ENCODE measurements around the gene CCDC68.

Gene CCDC68

GRCh38 chr18:55001394-55002024 lies 42.2 kb upstream of the CCDC68 start:
- TF ChIP-seq EZH2phosphoT487 (IDR thresholded peaks at IDR 0.05; ENCODE audit: low read length) (no peak), EZH2 (optimal IDR thresholded peaks at IDR 0.05; ENCODE audit: low read depth, low read length) (no peak), CTCF (IDR thresholded peaks at IDR 0.05; ENCODE audit: low read length) (no peak)
- Histone ChIP-seq H3K9me3 (replicated peaks; ENCODE audit: insufficient read depth, low read length) (no peaks in the 10 kb centered on the region), H4K20me1 (ENCODE audit: insufficient read depth, low read length) (no peaks in the 10 kb centered on the region), H3K4me1 (ENCODE audit: low read length) (no peaks in the 10 kb centered on the region), H3K36me3 (replicated peaks; ENCODE audit: insufficient read depth, low read length) (no peaks in the 10 kb centered on the region), H3K9me2 (replicated peaks; ENCODE audit: insufficient read depth, low read length) (no peaks in the 10 kb centered on the region), H3K79me2 (ENCODE audit: low read length) (no peaks in the 10 kb centered on the region), H3K27me3 (replicated peaks; ENCODE audit: insufficient read depth, low read length) (no peaks in the 10 kb centered on the region), H3K4me2 (ENCODE audit: low read depth, low read length) (no peak overlapping the region), H3K9ac (ENCODE audit: low read length) (no peak overlapping the region), H3K27ac (ENCODE audit: low read length) (no peak overlapping the region), H3K4me3 (ENCODE audit: low read length) (no peak overlapping the region), H2AFZ (ENCODE audit: low read length) (no peak overlapping the region), H3F3A (ENCODE audit: insufficient read depth, low read length) (no peaks in the 10 kb centered on the region)
- DNase-seq, result no peak

GRCh38 chr18:55000529-55000928 lies 41.3 kb upstream of the CCDC68 start:
- Histone ChIP-seq H4K20me1 (ENCODE audit: insufficient read depth, low read length) (no peaks in the 10 kb centered on the region), H3K4me3 (ENCODE audit: low read length) (no peak overlapping the region), H3K27me3 (replicated peaks; ENCODE audit: insufficient read depth, low read length) (no peaks in the 10 kb centered on the region), H3K9me3 (replicated peaks; ENCODE audit: insufficient read depth, low read length) (no peaks in the 10 kb centered on the region), H3K4me2 (ENCODE audit: low read depth, low read length) (no peak overlapping the region), H3K4me1 (ENCODE audit: low read length) (no peaks in the 10 kb centered on the region), H3K27ac (ENCODE audit: low read length) (no peak overlapping the region), H3K9me2 (replicated peaks; ENCODE audit: insufficient read depth, low read length) (no peaks in the 10 kb centered on the region), H3K9ac (ENCODE audit: low read length) (no peak overlapping the region), H3K79me2 (ENCODE audit: low read length) (no peaks in the 10 kb centered on the region), H3K36me3 (replicated peaks; ENCODE audit: insufficient read depth, low read length) (no peaks in the 10 kb centered on the region), H2AFZ (ENCODE audit: low read length) (no peak overlapping the region), H3F3A (ENCODE audit: insufficient read depth, low read length) (no peaks in the 10 kb centered on the region)
- no peak for DNase-seq
- TF ChIP-seq CTCF (IDR thresholded peaks at IDR 0.05; ENCODE audit: low read length) (no peak), EZH2phosphoT487 (IDR thresholded peaks at IDR 0.05; ENCODE audit: low read length) (no peak), EZH2 (optimal IDR thresholded peaks at IDR 0.05; ENCODE audit: low read depth, low read length) (no peak)

- Histone ChIP-seq H3K79me2 (ENCODE audit: low read length) (no peaks in the 10 kb centered on the region), H3K36me3 (replicated peaks; ENCODE audit: insufficient read depth, low read length) (no peaks in the 10 kb centered on the region), H3K4me1 (ENCODE audit: low read length) (no peaks in the 10 kb centered on the region), H3K4me3 (ENCODE audit: low read length) (no peak overlapping the region), H3K4me2 (ENCODE audit: low read depth, low read length) (no peak overlapping the region), H3K9me3 (replicated peaks; ENCODE audit: insufficient read depth, low read length) (no peaks in the 10 kb centered on the region), H3K9ac (ENCODE audit: low read length) (no peak overlapping the region), H3K9me2 (replicated peaks; ENCODE audit: insufficient read depth, low read length) (no peaks in the 10 kb centered on the region), H4K20me1 (ENCODE audit: insufficient read depth, low read length) (no peaks in the 10 kb centered on the region), H3K27ac (ENCODE audit: low read length) (no peak overlapping the region), H3F3A (ENCODE audit: insufficient read depth, low read length) (no peaks in the 10 kb centered on the region), H2AFZ (ENCODE audit: low read length) (no peak overlapping the region), H3K27me3 (replicated peaks; ENCODE audit: insufficient read depth, low read length) (no peaks in the 10 kb centered on the region)
- DNase-seq, result no peak
- TF ChIP-seq EZH2 (optimal IDR thresholded peaks at IDR 0.05; ENCODE audit: low read depth, low read length), result no peak
- TF ChIP-seq CTCF (IDR thresholded peaks at IDR 0.05; ENCODE audit: low read length), result no peak
Measured at GRCh38 chr18:54999016-54999415, 39.8 kb upstream of the CCDC68 start.

Data from MM.1S (cell line).